ENCODE data around the gene SORCS2. TPM values are rescaled to one million over a fixed set of nuclear protein-coding genes. Genes with fewer than 3 reads are reported as not detected.

SORCS2 gene
- total RNA-seq, 6 donors from 2014 or later, result 2.2 to 28.3 (median 7.2) TPM

DNA sequence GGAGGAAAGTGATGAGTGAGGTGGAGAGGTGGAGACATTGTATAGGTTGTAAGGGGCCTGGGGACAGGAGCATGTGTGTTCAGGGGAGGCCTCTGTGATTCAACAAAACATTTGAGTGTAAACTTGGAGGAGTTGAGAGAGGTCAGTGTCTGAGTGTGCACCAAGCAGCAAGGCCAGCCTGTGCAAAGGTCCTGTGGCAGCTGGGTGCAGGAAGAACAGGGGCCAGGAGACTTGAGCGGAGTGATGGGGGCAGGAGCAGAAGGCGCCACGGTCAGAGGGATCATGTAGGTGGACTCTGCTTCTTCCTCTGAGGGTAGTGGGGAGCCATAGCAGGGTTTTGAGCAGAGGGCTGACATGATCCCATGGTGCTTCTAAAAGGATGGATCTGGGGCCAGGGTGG lies 252.0 kb downstream of the SORCS2 start:
- Histone ChIP-seq H3K9me3 (no peaks in the 10 kb centered on the region), H3K27me3 (no peaks in the 10 kb centered on the region), H3K36me3 (no peaks in the 10 kb centered on the region), H3K4me1 (no peaks in the 10 kb centered on the region), H3K4me3 (no peak overlapping the region), H3K27ac (no peak overlapping the region)
- no peak for ATAC-seq (ENCODE audit: low FRiP score in 2 of 2)
- DNase-seq, result no peak
- WGBS, 2 donors, result 78 to 91% methylated on average over 3 of the region's 3 CpGs
- no peak for TF ChIP-seq EP300 (IDR thresholded peaks at IDR 0.05)
- TF ChIP-seq, protein P1, sequence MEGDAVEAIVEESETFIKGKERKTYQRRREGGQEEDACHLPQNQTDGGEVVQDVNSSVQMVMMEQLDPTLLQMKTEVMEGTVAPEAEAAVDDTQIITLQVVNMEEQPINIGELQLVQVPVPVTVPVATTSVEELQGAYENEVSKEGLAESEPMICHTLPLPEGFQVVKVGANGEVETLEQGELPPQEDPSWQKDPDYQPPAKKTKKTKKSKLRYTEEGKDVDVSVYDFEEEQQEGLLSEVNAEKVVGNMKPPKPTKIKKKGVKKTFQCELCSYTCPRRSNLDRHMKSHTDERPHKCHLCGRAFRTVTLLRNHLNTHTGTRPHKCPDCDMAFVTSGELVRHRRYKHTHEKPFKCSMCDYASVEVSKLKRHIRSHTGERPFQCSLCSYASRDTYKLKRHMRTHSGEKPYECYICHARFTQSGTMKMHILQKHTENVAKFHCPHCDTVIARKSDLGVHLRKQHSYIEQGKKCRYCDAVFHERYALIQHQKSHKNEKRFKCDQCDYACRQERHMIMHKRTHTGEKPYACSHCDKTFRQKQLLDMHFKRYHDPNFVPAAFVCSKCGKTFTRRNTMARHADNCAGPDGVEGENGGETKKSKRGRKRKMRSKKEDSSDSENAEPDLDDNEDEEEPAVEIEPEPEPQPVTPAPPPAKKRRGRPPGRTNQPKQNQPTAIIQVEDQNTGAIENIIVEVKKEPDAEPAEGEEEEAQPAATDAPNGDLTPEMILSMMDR (IDR thresholded peaks at IDR 0.05), result no peak
- TF ChIP-seq POLR2AphosphoS5 (IDR thresholded peaks at IDR 0.05), result no peak
- no peak for TF ChIP-seq POLR2A (IDR thresholded peaks at IDR 0.05)

DNA sequence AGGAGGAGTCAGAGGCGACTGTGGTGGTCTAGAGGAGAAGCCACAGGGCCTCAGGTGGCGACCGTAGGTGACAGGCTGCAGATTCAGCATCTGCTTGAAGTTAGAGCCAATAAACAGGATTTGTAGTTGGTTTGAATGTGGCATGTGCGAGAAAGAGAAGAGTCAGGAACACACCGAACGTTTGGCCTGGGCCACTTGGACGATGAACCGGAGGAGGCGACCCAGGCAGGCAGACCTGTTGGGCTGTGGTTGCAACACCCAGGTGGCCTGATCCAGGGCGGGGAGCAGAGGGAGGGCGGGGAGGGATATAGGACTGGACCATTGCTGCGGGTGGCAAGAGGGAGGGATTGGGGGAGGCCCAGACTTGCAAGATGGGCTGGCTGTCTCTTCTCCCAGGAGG lies 252.4 kb downstream of the SORCS2 start:
- DNase-seq (no peak), ATAC-seq (ENCODE audit: low FRiP score in 2 of 2) (peak in 1 of 2 donors; percentile 9)
- no peaks in the 10 kb centered on the region for H3K36me3 ChIP-seq
- WGBS, 2 donors, result 66 to 74% methylated on average over 12 of the region's 12 CpGs
- no peaks in the 10 kb centered on the region for H3K27me3 ChIP-seq
- H3K27ac ChIP-seq, result no peak overlapping the region
- H3K4me3 ChIP-seq, result no peak overlapping the region
- H3K9me3 ChIP-seq, result no peaks in the 10 kb centered on the region
- TF ChIP-seq, protein P1 (IDR thresholded peaks at IDR 0.05), result no peak
- TF ChIP-seq EP300 (IDR thresholded peaks at IDR 0.05), result no peak
- no peak for TF ChIP-seq POLR2A (IDR thresholded peaks at IDR 0.05)
- no peak for TF ChIP-seq POLR2AphosphoS5 (IDR thresholded peaks at IDR 0.05)
- H3K4me1 ChIP-seq, result no peaks in the 10 kb centered on the region

DNA sequence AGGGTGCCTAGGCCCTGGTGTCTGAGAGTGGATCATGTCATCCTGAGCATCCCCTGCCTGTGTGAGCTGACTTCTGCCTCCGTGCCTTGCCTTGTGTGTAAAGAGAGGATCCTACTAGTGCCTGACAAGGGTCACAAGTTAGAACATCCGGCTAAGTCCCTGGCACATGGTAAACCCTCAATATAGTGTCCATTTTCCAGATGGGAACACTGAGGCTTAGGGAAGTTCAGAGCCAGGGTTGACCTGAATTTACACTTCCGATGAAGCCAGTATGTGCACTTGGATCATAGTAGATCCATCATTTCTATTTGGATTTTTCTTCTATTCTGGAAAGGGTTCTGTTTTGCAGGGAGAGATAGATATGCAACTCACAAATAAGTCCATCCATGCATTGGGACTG lies 254.9 kb downstream of the SORCS2 start:
- Histone ChIP-seq H3K36me3 (no peaks in the 10 kb centered on the region), H3K27me3 (no peaks in the 10 kb centered on the region), H3K4me1 (no peaks in the 10 kb centered on the region), H3K27ac (no peak overlapping the region), H3K4me3 (no peak overlapping the region), H3K9me3 (no peaks in the 10 kb centered on the region)
- TF ChIP-seq POLR2AphosphoS5 (IDR thresholded peaks at IDR 0.05) (no peak), POLR2A (IDR thresholded peaks at IDR 0.05) (no peak), EP300 (IDR thresholded peaks at IDR 0.05) (no peak)
- TF ChIP-seq, protein P1 (IDR thresholded peaks at IDR 0.05), result no peak
- 85 to 86% methylated on average over 3 of the region's 3 CpGs for WGBS, 2 donors
- ATAC-seq (ENCODE audit: low FRiP score in 2 of 2) (no peak), DNase-seq (no peak)

DNA sequence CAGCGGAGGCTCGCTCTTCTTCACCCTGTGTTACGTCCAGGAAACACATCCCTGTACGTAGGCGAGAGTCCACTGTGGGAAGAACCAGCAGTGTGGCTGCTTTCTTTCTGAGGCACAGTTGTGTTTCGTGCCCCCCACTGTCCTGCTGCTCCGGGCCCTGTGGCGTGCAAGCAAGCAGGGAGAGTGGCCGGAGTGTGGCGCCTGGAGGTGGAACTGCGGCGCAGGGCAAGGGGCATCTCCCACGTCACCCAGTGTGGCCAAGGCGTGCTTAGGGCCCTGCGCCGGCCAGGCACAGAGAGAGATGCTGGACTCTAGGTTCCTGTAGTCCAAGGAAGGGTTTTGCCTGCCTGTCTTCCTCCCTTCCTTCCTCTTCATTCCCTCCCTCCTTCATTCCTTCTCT lies 255.7 kb downstream of the SORCS2 start:
- Histone ChIP-seq H3K27me3 (no peaks in the 10 kb centered on the region), H3K4me3 (no peak overlapping the region), H3K9me3 (no peaks in the 10 kb centered on the region), H3K36me3 (no peaks in the 10 kb centered on the region), H3K4me1 (no peaks in the 10 kb centered on the region), H3K27ac (no peak overlapping the region)
- DNase-seq (peak in 1 of 2 donors; percentile 52), ATAC-seq (ENCODE audit: low FRiP score in 2 of 2) (no peak)
- WGBS, 2 donors, result 68 to 73% methylated on average over 16 of the region's 16 CpGs
- no peak for TF ChIP-seq EP300 (IDR thresholded peaks at IDR 0.05)

DNA sequence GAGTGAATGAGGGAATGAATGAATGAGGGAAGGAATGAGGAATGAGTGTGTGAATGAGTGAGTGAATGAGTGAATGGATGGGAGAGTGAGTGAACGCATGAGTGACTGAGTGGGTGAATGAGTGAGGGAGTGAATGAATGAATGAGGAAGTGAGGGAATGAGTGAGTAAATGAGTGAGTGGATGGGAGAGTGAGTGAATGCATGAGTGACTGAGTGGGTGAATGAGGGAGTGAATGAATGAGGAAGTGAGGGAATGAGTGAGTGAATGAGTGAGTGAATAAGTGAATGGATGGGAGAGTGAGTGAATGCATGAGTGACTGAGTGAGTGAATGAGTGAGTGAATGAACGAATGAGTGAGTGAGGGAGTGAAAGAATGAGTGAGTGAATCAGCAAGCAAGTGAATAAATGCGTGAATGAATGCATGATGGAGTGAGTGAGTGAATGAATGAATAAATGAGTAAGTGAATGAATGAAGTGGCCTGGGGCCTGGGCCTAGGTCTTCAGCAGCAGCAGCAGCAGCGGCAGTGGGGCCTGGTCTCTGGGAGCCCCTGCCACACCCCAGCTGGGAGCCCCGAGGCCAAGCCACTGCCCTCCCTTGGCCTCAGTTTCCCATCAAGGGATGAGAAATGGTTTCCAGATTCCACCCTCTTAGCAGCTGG lies 258.6 kb downstream of the SORCS2 start:
- DNase-seq (no peak), ATAC-seq (ENCODE audit: low FRiP score in 2 of 2) (no peak)
- TF ChIP-seq POLR2A (IDR thresholded peaks at IDR 0.05) (no peak), EP300 (IDR thresholded peaks at IDR 0.05) (no peak), POLR2AphosphoS5 (IDR thresholded peaks at IDR 0.05) (no peak)
- TF ChIP-seq, protein P1 (IDR thresholded peaks at IDR 0.05), result no peak
- Histone ChIP-seq H3K36me3 (no peaks in the 10 kb centered on the region), H3K4me3 (no peak overlapping the region), H3K27ac (no peak overlapping the region), H3K27me3 (no peaks in the 10 kb centered on the region), H3K9me3 (no peaks in the 10 kb centered on the region), H3K4me1 (no peaks in the 10 kb centered on the region)
- 68 to 80% methylated on average over 5 of the region's 5 CpGs for WGBS, 2 donors
